K562 (cell line): ENCODE measurements around the gene KHDC3L. TPM values are rescaled to one million over a fixed set of nuclear protein-coding genes. Genes with fewer than 3 reads are reported as not detected.

Experiments used
- ATAC-seq: fragments of 200-7000 bp; cut with Tn5 transposase; 3 replicates; pipeline ENCODE4 v1.9.1; 2020; ENCODE audit warnings: moderate library complexity
- BruUV-seq: library from RNA; stranded (reverse); fragments of 400-500 nt; replicated peaks from 2 replicates; lab custom pipeline; 2021; lab: Mats Ljungman, UMichigan
- CTCF ChIA-PET: fragments of 300-600 bp; formaldehyde crosslinking; extraction: SDS; loops from one replicate; lab custom pipeline; 2021; ENCODE audit warnings: low intra/inter-chr PET ratio; lab: Yijun Ruan, JAX
- POLR2A ChIA-PET: fragments of 300-600, 350-650 bp; sonication (Branson Sonifier 250); formaldehyde crosslinking; extraction: SDS; loops from one replicate; lab custom pipeline; 2021; ENCODE audit warnings: antibody characterized with exemption, inconsistent platforms; lab: Yijun Ruan, JAX
- DNase-seq, 4 experiments: peaks; one replicate each; pipeline versions ENCODE4 v3.0.0 to v3.0.0-alpha.2; 2011 to 2018; ENCODE audit warnings: low spot score in 3 of 4, mixed read lengths in 3 of 4; ENCODE audit errors: extremely low read depth in 1 of 4
- FAIRE-seq: peaks from 2 replicates; lab custom pipeline; 2011; peaks lifted over from hg19 to GRCh38; lab: Jason Lieb, UNC
- H2AFZ ChIP-seq: 2 replicates; pipeline ENCODE4 v1.6.0; 2011; ENCODE audit warnings: low read depth, low read length, control low read depth, inconsistent platforms
- H3K27ac ChIP-seq: fragments of 200-600 bp; 3 replicates; pipeline ENCODE4 v1.8.0; 2011; ENCODE audit warnings: low read depth, mild to moderate bottlenecking, control low read depth, inconsistent platforms, low read length, moderate library complexity, mixed read lengths; ENCODE audit errors: extremely low read depth
- H3K27me3 ChIP-seq, 2 experiments: fragments of 300-600 bp in 1 of 2; 2 replicates in 1 of 2; 3 replicates in 1 of 2; pipeline versions ENCODE4 v1.6.0 to v1.8.0; 2011; ENCODE audit warnings: inconsistent platforms in 2 of 2, low read length in 2 of 2, mild to moderate bottlenecking in 1 of 2, mixed read lengths in 1 of 2, moderate library complexity in 1 of 2; ENCODE audit not compliant: control insufficient read depth in 2 of 2, insufficient read depth in 2 of 2
- H3K36me3 ChIP-seq: fragments of 300-600 bp; 3 replicates; pipeline ENCODE4 v1.8.0; 2011; ENCODE audit warnings: mild to moderate bottlenecking, low read length, inconsistent platforms; ENCODE audit not compliant: control insufficient read depth, insufficient read depth
- H3K4me1 ChIP-seq, 2 experiments: fragments of 200-600 bp in 1 of 2; replicated peaks in 1 of 2; 2 replicates in 1 of 2; 3 replicates in 1 of 2; pipeline versions ENCODE4 v1.5.1 to v1.8.0; 2011; ENCODE audit warnings: inconsistent platforms in 2 of 2, low read length in 2 of 2, mild to moderate bottlenecking in 1 of 2, mixed read lengths in 1 of 2, moderate library complexity in 1 of 2; ENCODE audit not compliant: control insufficient read depth in 2 of 2, insufficient read depth in 2 of 2
- H3K4me2 ChIP-seq: 2 replicates; pipeline ENCODE4 v1.6.1; 2011; ENCODE audit warnings: low read length, control low read depth, inconsistent platforms, mixed read lengths; ENCODE audit not compliant: insufficient read depth
- H3K4me3 ChIP-seq: fragments of 200-600 bp; sonication (generic), shearing (Covaris generic); 2 replicates; pipeline ENCODE4 v1.5.1; 2016; ENCODE audit warnings: control low read depth, inconsistent platforms
- H3K79me2 ChIP-seq: fragments of 200-600 bp; 3 replicates; pipeline ENCODE4 v1.8.0; 2011; ENCODE audit warnings: low read length, inconsistent platforms; ENCODE audit not compliant: control insufficient read depth, insufficient read depth
- H3K9ac ChIP-seq, 2 experiments: 2 replicates each; pipeline versions ENCODE4 v1.6.0 to v1.6.1; 2011; ENCODE audit warnings: low read depth in 2 of 2, low read length in 2 of 2, control low read depth in 1 of 2, inconsistent platforms in 1 of 2, mild to moderate bottlenecking in 1 of 2, mixed read lengths in 1 of 2; ENCODE audit not compliant: insufficient read depth in 1 of 2
- H3K9me1 ChIP-seq: one replicate; pipeline ENCODE4 v1.6.0; 2011; ENCODE audit warnings: inconsistent platforms, mild to moderate bottlenecking, low read length, moderate library complexity; ENCODE audit not compliant: control insufficient read depth, insufficient read depth
- H3K9me3 ChIP-seq: replicated peaks from 2 replicates; pipeline ENCODE4 v1.5.1; 2011; ENCODE audit warnings: low read depth, low read length, inconsistent platforms; ENCODE audit not compliant: control insufficient read depth, insufficient read depth
- H4K20me1 ChIP-seq: replicated peaks from 2 replicates; pipeline ENCODE4 v1.6.1; 2011; ENCODE audit warnings: low read length, inconsistent platforms, mixed read lengths; ENCODE audit not compliant: control insufficient read depth, insufficient read depth
- BCL6 ChIP-seq: fragments of 250-450 bp; sonication (Bioruptor Pico); IDR thresholded peaks from 2 replicates; pipeline ENCODE4 v1.4.0; 2020
- CBX5 ChIP-seq: IDR thresholded peaks from 2 replicates; pipeline ENCODE4 v1.6.1; 2014; ENCODE audit warnings: low read depth, borderline replicate concordance
- ELF2 ChIP-seq: fragments of 250-450 bp; sonication (Bioruptor Pico); IDR thresholded peaks from 2 replicates; pipeline ENCODE4 v1.5.0; 2021; ENCODE audit warnings: mild to moderate bottlenecking
- ETV1 ChIP-seq: fragments of 450-650 bp; conservative IDR thresholded peaks from 2 replicates; pipeline ENCODE4 v1.6.1; 2016; ENCODE audit warnings: missing genetic modification characterization, control low read depth, low read depth, missing compliant biosample characterization
- MYNN ChIP-seq, 2 experiments: sonication (generic); formaldehyde crosslinking in 1 of 2; IDR thresholded peaks; 2 replicates each; pipeline versions ENCODE4 v1.5.0 to v1.6.1; 2016 to 2020; ENCODE audit warnings: antibody characterized with exemption in 1 of 2, missing genetic modification reagents in 1 of 2
- RFX5 ChIP-seq: IDR thresholded peaks from 2 replicates; pipeline ENCODE4 v1.6.1; 2011; ENCODE audit warnings: low read depth, mild to moderate bottlenecking, improper control_type of control experiment, low read length
- XRCC5 ChIP-seq: fragments of 200-400 bp; formaldehyde crosslinking; IDR thresholded peaks from 2 replicates; pipeline ENCODE4 v1.6.1; 2017; ENCODE audit warnings: low read depth, mild to moderate bottlenecking, low read length
- ZBTB1 ChIP-seq: sonication (generic); formaldehyde crosslinking; IDR thresholded peaks from 2 replicates; pipeline ENCODE4 v1.8.1; 2023; ENCODE audit warnings: missing genetic modification reagents, low read depth, mild to moderate bottlenecking, borderline replicate concordance
- ZNF512 ChIP-seq: IDR thresholded peaks from 2 replicates; pipeline ENCODE4 v1.6.1; 2016; ENCODE audit warnings: missing genetic modification characterization, missing compliant biosample characterization
- WGBS: fragments of 100-300 bp; shearing (Covaris generic); methylation state at CpG from one replicate; pipeline ENCODE4 v1.1.6; 2016; ENCODE audit warnings: low coverage, mixed read lengths; ENCODE audit not compliant: insufficient coverage; ENCODE audit errors: missing lambda C conversion rate; 5-methylcytosine and 5-hydroxymethylcytosine counted together
- in situ Hi-C: fragments of 300-500 bp; cut with MboI; formaldehyde crosslinking; loops from 4 replicates; pipeline ENCODE4 v1.15.0; 2018; ENCODE audit warnings: inconsistent platforms, mixed read lengths
- intact Hi-C: fragments of 100-400 bp; cut with micrococcal nuclease; formaldehyde crosslinking; loops from 2 replicates; pipeline ENCODE4 v1.14.2; 2022
- polyA plus RNA-seq, 8 experiments: library from polyadenylated mRNA; depleted of rRNA in 4 of 8; stranded (reverse) in 5 of 8; unstranded in 3 of 8; fragments of >200 nt; fragmentation: Nextera tagmentation in 2 of 8; fragmentation: Illumina TruSeq in 1 of 8; extraction: Ambion mirVana in 2 of 8; extraction: Trizol in 1 of 8; gene quantifications; 2 replicates each; pipeline versions ENCODE4 v1.2.1 to v1.2.3, GENCODE V29; 2011 to 2014; ENCODE audit warnings: inconsistent platforms in 1 of 8, missing spikeins in 1 of 8
- total RNA-seq, 7 experiments: library from RNA; depleted of rRNA in 6 of 7; stranded (reverse); fragments of >200 nt in 6 of 7; fragmentation: Illumina TruSeq in 2 of 7; extraction: Trizol in 2 of 7; gene quantifications; 2 replicates each; pipeline versions ENCODE4 v1.2.1 to v1.2.3, GENCODE V29; 2011 to 2021; ENCODE audit warnings: low replicate concordance in 1 of 7

KHDC3L gene
- total and polyA plus RNA-seq, 9 of the 15 experiments (the other 6 are each of a cell fraction or from before 2014, with no cell fraction given): not detected

GRCh38 chr6:73368675-73369074, 6.2 kb downstream of the KHDC3L start:
- Histone ChIP-seq H3K9me3 (no peaks in the 10 kb centered on the region), H3K4me1 (peaks cover 4 to 9% of the 10 kb centered on the region in 2 experiments; a peak in 3 of 5 replicates), H3K36me3 (no peaks in the 10 kb centered on the region), H3K27me3 (peaks cover 0 to 17% of the 10 kb centered on the region in 2 experiments; a peak in 3 of 5 replicates), H3K4me3 (no peak overlapping the region), H3K27ac (no peak overlapping the region), H2AFZ (no peak overlapping the region), H4K20me1 (no peaks in the 10 kb centered on the region), H3K9me1 (no peaks in the 10 kb centered on the region), H3K79me2 (no peaks in the 10 kb centered on the region), H3K9ac (no peak overlapping the region), H3K4me2 (no peak overlapping the region)
- BruUV-seq: no TSS peak
- DNase-seq (no peak), ATAC-seq (no peak; the same call in 2 of the 3 replicates), FAIRE-seq (no peak)
- 67% methylated on average over 4 of the region's 4 CpGs for WGBS
- CTCF ChIA-PET: no interaction called here
- intact Hi-C loops (no loop called here), in situ Hi-C loops (no loop called here)
- TF ChIP-seq RFX5 (no peak), ZNF512 (tag) (no peak), XRCC5 (no peak), BCL6 (no peak), CBX5 (no peak), MYNN (IDR thresholded peaks at IDR 0.05) (no peak), MYNN (CRISPR knock-in tag; IDR thresholded peaks at IDR 0.05) (no peak), ETV1 (tag) (no peak), ELF2 (CRISPR knock-in tag) (no peak), ZBTB1 (CRISPR knock-in tag) (no peak)
- TF ChIP-seq, all 486 proteins: peak for 0
- POLR2A ChIA-PET: interaction anchor here (0.7 to 0.9 kb wide), 3 partner anchors 10 to 106 kb away, joined by 3 to 4 read pairs (median 3); partner anchors contain the start of gene KHDC1
